NCI-H2029 (cell line): Measurements from ENCODE around the gene HK1.
"Not testable (repeated sequence)": the region's sequence is repeated elsewhere in the genome, so short reads cannot be mapped to it uniquely, and the experiment has no call there.

Experiments used
- DNase-seq: peaks from one replicate; lab custom pipeline; 2025; lab: John Stamatoyannopoulos, UW

Gene HK1

GRCh38 chr10:69259547-69260243 is 18.6 kb upstream of the HK1 start:
- no peak for DNase-seq

- DNase-seq, result no peak
Observed at GRCh38 chr10:69261184-69261583, 17.1 kb upstream of the HK1 start.

- DNase-seq, result no peak
Observed at GRCh38 chr10:69262292-69262751, 16.0 kb upstream of the HK1 start.

- DNase-seq, result no peak
Observed at GRCh38 chr10:69265521-69265920, 12.8 kb upstream of the HK1 start.

- no peak for DNase-seq
Observed at GRCh38 chr10:69268761-69269416, 9.4 kb upstream of the HK1 start.

- DNase-seq, result no peak
Observed at GRCh38 chr10:69269761-69270160, 8.5 kb upstream of the HK1 start.

- DNase-seq, result no peak
Observed at GRCh38 chr10:69270990-69271389, 7.3 kb upstream of the HK1 start.

GRCh38 chr10:69272624-69273023 is 5.7 kb upstream of the HK1 start:
- DNase-seq, result no peak

- no peak for DNase-seq
Observed at GRCh38 chr10:69275444-69275843, 2.9 kb upstream of the HK1 start.

GRCh38 chr10:69276503-69276902 is 1.8 kb upstream of the HK1 start:
- DNase-seq, result no peak

- DNase-seq, result no peak
Observed at GRCh38 chr10:69279110-69279509, 814 bp downstream of the HK1 start.

GRCh38 chr10:69281507-69282413 is 3.5 kb downstream of the HK1 start:
- no peak for DNase-seq

GRCh38 chr10:69284402-69284801 is 6.1 kb downstream of the HK1 start:
- not testable (repeated sequence) for DNase-seq

GRCh38 chr10:69285699-69286098 is 7.4 kb downstream of the HK1 start:
- DNase-seq, result no peak

- no peak for DNase-seq
Observed at GRCh38 chr10:69287181-69287580, 8.9 kb downstream of the HK1 start.

GRCh38 chr10:69290993-69291392 is 12.7 kb downstream of the HK1 start:
- no peak for DNase-seq

GRCh38 chr10:69292459-69292858 is 14.2 kb downstream of the HK1 start:
- DNase-seq, result no peak

GRCh38 chr10:69295027-69295636 is 16.8 kb downstream of the HK1 start:
- no peak for DNase-seq

- DNase-seq, result no peak
Observed at GRCh38 chr10:69303632-69304051, 25.3 kb downstream of the HK1 start.

GRCh38 chr10:69306421-69306820 is 28.1 kb downstream of the HK1 start:
- DNase-seq, result no peak

- no peak for DNase-seq
Observed at GRCh38 chr10:69307434-69307833, 29.1 kb downstream of the HK1 start.

- DNase-seq, result not testable (repeated sequence)
Observed at GRCh38 chr10:69308304-69308703, 30.0 kb downstream of the HK1 start.
